Central memory CD4-positive, alpha-beta T cell (primary cell): ENCODE data around the gene E2F2.

Source experiments
- DNase-seq: peaks from one replicate; pipeline ENCODE4 v3.0.0; 2022

E2F2 gene

GRCh38 chr1:23562137-23562876 lies 31.3 kb upstream of the E2F2 start:
- DNase-seq = no peak

GRCh38 chr1:23561813-23562100 lies 30.7 kb upstream of the E2F2 start:
- no peak for DNase-seq

GRCh38 chr1:23561076-23561812 lies 30.2 kb upstream of the E2F2 start:
- DNase-seq = no peak

- no peak for DNase-seq
Measured at GRCh38 chr1:23559985-23560741, 29.1 kb upstream of the E2F2 start.

GRCh38 chr1:23559136-23559984 lies 28.3 kb upstream of the E2F2 start, which contains the start of gene ID3:
Gene ID3 (minus strand): TSS chr1:23559501. CDS start chr1:23559426, 75 bp downstream.
- DNase-seq = peak; percentile 83

- DNase-seq = no peak
Measured at GRCh38 chr1:23558872-23559135, 27.8 kb upstream of the E2F2 start.

GRCh38 chr1:23558140-23558871 lies 27.3 kb upstream of the E2F2 start:
- DNase-seq = no peak

- no peak for DNase-seq
Measured at GRCh38 chr1:23557471-23558124, 26.6 kb upstream of the E2F2 start.

- no peak for DNase-seq
Measured at GRCh38 chr1:23556635-23557470, 25.8 kb upstream of the E2F2 start.

- DNase-seq = no peak
Measured at GRCh38 chr1:23555986-23556634, 25.1 kb upstream of the E2F2 start.

GRCh38 chr1:23555270-23555985 lies 24.4 kb upstream of the E2F2 start:
- no peak for DNase-seq

- DNase-seq = peak; percentile 81
Measured at GRCh38 chr1:23554481-23555269, 23.6 kb upstream of the E2F2 start.

GRCh38 chr1:23554127-23554480 lies 23.1 kb upstream of the E2F2 start:
- no peak for DNase-seq

- DNase-seq = no peak
Measured at GRCh38 chr1:23553231-23554126, 22.4 kb upstream of the E2F2 start.

GRCh38 chr1:23551849-23552248 lies 20.8 kb upstream of the E2F2 start:
- DNase-seq = no peak

GRCh38 chr1:23548704-23549143 lies 17.7 kb upstream of the E2F2 start:
- DNase-seq = no peak

GRCh38 chr1:23546897-23547584 lies 16.0 kb upstream of the E2F2 start:
- no peak for DNase-seq
